ENCODE results near the gene SPINK4. TPM values are rescaled to one million over a fixed set of nuclear protein-coding genes. Genes with fewer than 3 reads are reported as not detected.

Gene SPINK4
- total RNA-seq, 1 experiment from 2014 or later: not detected

- CTCF ChIA-PET: no interaction called here
- Histone ChIP-seq H4K20me1 (ENCODE audit: insufficient read depth) (no peaks in the 10 kb centered on the region), H3K27me3 (ENCODE audit: insufficient read depth, low read length) (no peaks in the 10 kb centered on the region), H3K27ac (ENCODE audit: low read depth, low read length) (no peak overlapping the region), H3K9me2 (ENCODE audit: insufficient read depth) (no peaks in the 10 kb centered on the region), H3K9me3 (ENCODE audit: control insufficient read depth in 1 of 2, insufficient read depth in 1 of 2, low read depth in 1 of 2, low read length in 2 of 2) (no peaks in the 10 kb centered on the region), H3K4me2 (ENCODE audit: low read length) (no peak overlapping the region), H3K9ac (ENCODE audit: low read length) (no peak overlapping the region), H2AFZ (ENCODE audit: low read depth, low read length, poor library complexity, severe bottlenecking) (no peak overlapping the region), H3K4me3 (replicated peaks in 1 of 2; ENCODE audit: low read depth in 1 of 2, low read length in 2 of 2) (no peak overlapping the region), H3K4me1 (ENCODE audit: control insufficient read depth in 1 of 2, insufficient read depth in 2 of 2, low read length in 2 of 2) (peaks cover 2 to 7% of the 10 kb centered on the region in 2 experiments; a peak in 3 of 4 replicates), H3K36me3 (ENCODE audit: control insufficient read depth in 1 of 2, insufficient read depth in 2 of 2, low read length in 2 of 2) (no peaks in the 10 kb centered on the region), H3K79me2 (ENCODE audit: insufficient read depth, low read length) (no peaks in the 10 kb centered on the region)
- no TSS peak for BruUV-seq (replicated peaks)
- RAD21 ChIA-PET (ENCODE audit: low non-redundant PET in 1 of 2, low total read pairs in 2 of 2, uncharacterized antibody in 2 of 2, unreplicated experiment in 2 of 2): no interaction called here
- POLR2A ChIA-PET: no interaction called here
- intact Hi-C loops (cut with micrococcal nuclease): no loop called here
- ATAC-seq: no peak; the same call in 1 of the 2 replicates
- DNase-seq (ENCODE audit: low read depth, low spot score): no peak
- TF ChIP-seq EZH2 (IDR thresholded peaks at IDR 0.05) (no peak), TCF7L2 (IDR thresholded peaks at IDR 0.05; ENCODE audit: borderline replicate concordance, extremely low read depth, insufficient read depth, insufficient read length) (no peak), MAX (IDR thresholded peaks at IDR 0.05) (no peak), CTCF (IDR thresholded peaks at IDR 0.05 in 2 of 3, conservative IDR thresholded peaks at IDR 0.05 in 1 of 3; ENCODE audit: borderline replicate concordance in 1 of 3, insufficient read depth in 1 of 3, low read depth in 2 of 3, low read length in 2 of 3) (no peak), JUND (IDR thresholded peaks at IDR 0.05) (peak; percentile 39; the same call in 1 of the 2 replicates), ELF1 (IDR thresholded peaks at IDR 0.05; ENCODE audit: borderline replicate concordance, low read depth) (no peak), FOSL1 (IDR thresholded peaks at IDR 0.05; ENCODE audit: low read depth) (peak; percentile 32; the same call in 1 of the 2 replicates)
Measured at GRCh38 chr9:33193818-33194217, 46.1 kb upstream of the SPINK4 start.

GRCh38 chr9:33196736-33197135 lies 43.2 kb upstream of the SPINK4 start:
- Histone ChIP-seq H3K4me1 (ENCODE audit: control insufficient read depth in 1 of 2, insufficient read depth in 2 of 2, low read length in 2 of 2) (peaks cover 2 to 7% of the 10 kb centered on the region in 2 experiments; a peak in 3 of 4 replicates), H2AFZ (ENCODE audit: low read depth, low read length, poor library complexity, severe bottlenecking) (no peak overlapping the region), H3K27ac (ENCODE audit: low read depth, low read length) (no peak overlapping the region), H3K4me3 (replicated peaks in 1 of 2; ENCODE audit: low read depth in 1 of 2, low read length in 2 of 2) (no peak overlapping the region), H3K9me3 (ENCODE audit: control insufficient read depth in 1 of 2, insufficient read depth in 1 of 2, low read depth in 1 of 2, low read length in 2 of 2) (no peaks in the 10 kb centered on the region), H3K36me3 (ENCODE audit: control insufficient read depth in 1 of 2, insufficient read depth in 2 of 2, low read length in 2 of 2) (no peaks in the 10 kb centered on the region), H3K9ac (ENCODE audit: low read length) (no peak overlapping the region), H4K20me1 (ENCODE audit: insufficient read depth) (no peaks in the 10 kb centered on the region), H3K4me2 (ENCODE audit: low read length) (no peak overlapping the region), H3K27me3 (ENCODE audit: insufficient read depth, low read length) (no peaks in the 10 kb centered on the region), H3K79me2 (ENCODE audit: insufficient read depth, low read length) (no peaks in the 10 kb centered on the region), H3K9me2 (ENCODE audit: insufficient read depth) (no peaks in the 10 kb centered on the region)
- DNase-seq (ENCODE audit: low read depth, low spot score) (no peak), ATAC-seq (no peak)
- intact Hi-C loops (cut with micrococcal nuclease): no loop called here
- TF ChIP-seq FOSL1 (IDR thresholded peaks at IDR 0.05; ENCODE audit: low read depth): no peak
- ChIA-PET CTCF (no interaction called here), POLR2A (no interaction called here), RAD21 (ENCODE audit: low non-redundant PET in 1 of 2, low total read pairs in 2 of 2, uncharacterized antibody in 2 of 2, unreplicated experiment in 2 of 2) (no interaction called here)
- BruUV-seq (replicated peaks): no TSS peak

Data from HCT116 (cell line).